H1 (cell line): ENCODE measurements around the gene UBE2E2.

Source experiments
- BRCA1 ChIP-seq: IDR thresholded peaks from 2 replicates; pipeline ENCODE4 v1.6.1; 2012; ENCODE audit warnings: low read depth, low read length, improper control_type of control experiment
- EP300 ChIP-seq, 2 experiments: IDR thresholded peaks; 1 replicate in 1 of 2; 2 replicates in 1 of 2; pipeline ENCODE4 v1.6.1; 2011 to 2012; ENCODE audit warnings: low read depth in 2 of 2, low read length in 2 of 2, mild to moderate bottlenecking in 2 of 2, borderline replicate concordance in 1 of 2, inconsistent platforms in 1 of 2, moderate library complexity in 1 of 2
- HDAC2 ChIP-seq, 2 experiments: fragments of 300-600 bp in 1 of 2; sonication (generic) in 1 of 2; IDR thresholded peaks; 2 replicates each; pipeline ENCODE4 v1.6.1; 2011 to 2012; ENCODE audit warnings: low read depth in 2 of 2, low read length in 2 of 2, mild to moderate bottlenecking in 2 of 2, moderate library complexity in 2 of 2, borderline replicate concordance in 1 of 2, inconsistent platforms in 1 of 2
- POLR2A ChIP-seq, 2 experiments: IDR thresholded peaks; 1 replicate in 1 of 2; 2 replicates in 1 of 2; pipeline ENCODE4 v1.6.1; 2011; ENCODE audit warnings: low read depth in 2 of 2, low read length in 2 of 2, mild to moderate bottlenecking in 2 of 2; ENCODE audit errors: control extremely low read depth in 1 of 2
- RXRA ChIP-seq: IDR thresholded peaks from 2 replicates; pipeline ENCODE4 v1.6.1; 2011; ENCODE audit warnings: low read depth, mild to moderate bottlenecking, low read length, moderate library complexity; ENCODE audit not compliant: insufficient read depth
- ZNF274 ChIP-seq: IDR thresholded peaks from 2 replicates; pipeline ENCODE4 v1.7.0; 2012; ENCODE audit warnings: low read length, borderline replicate concordance; ENCODE audit errors: extremely low read depth
- TF ChIP-seq, protein P1 (sequence below), 3 experiments: IDR thresholded peaks; 1 replicate in 2 of 3; 2 replicates in 1 of 3; pipeline versions ENCODE4 v1.5.1 to v1.6.1; 2011; ENCODE audit warnings: low read length in 3 of 3, mild to moderate bottlenecking in 3 of 3, inconsistent platforms in 2 of 3, low read depth in 1 of 3, moderate library complexity in 1 of 3; ENCODE audit not compliant: insufficient read depth in 1 of 3; ENCODE audit errors: control extremely low read depth in 1 of 3

DNA sequence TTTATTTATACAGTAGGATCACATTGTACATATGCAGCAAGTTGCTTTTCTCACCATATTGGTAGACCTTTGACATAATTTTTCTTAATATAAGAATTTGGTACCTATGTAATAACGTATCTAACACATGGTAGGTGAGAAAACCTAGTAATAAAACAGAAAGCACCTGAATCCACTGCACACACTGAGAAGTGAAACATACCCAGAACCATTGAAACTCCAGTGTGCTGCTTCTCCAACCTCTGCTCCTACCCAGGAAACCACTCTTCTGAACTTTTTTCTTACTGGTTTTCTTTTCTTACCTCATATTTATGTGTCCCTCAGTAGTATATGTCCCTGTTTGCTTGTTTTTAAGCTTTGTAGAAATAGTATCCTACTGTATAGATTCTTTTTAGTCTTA is 293.0 kb downstream of the UBE2E2 start:
- TF ChIP-seq, protein P1, sequence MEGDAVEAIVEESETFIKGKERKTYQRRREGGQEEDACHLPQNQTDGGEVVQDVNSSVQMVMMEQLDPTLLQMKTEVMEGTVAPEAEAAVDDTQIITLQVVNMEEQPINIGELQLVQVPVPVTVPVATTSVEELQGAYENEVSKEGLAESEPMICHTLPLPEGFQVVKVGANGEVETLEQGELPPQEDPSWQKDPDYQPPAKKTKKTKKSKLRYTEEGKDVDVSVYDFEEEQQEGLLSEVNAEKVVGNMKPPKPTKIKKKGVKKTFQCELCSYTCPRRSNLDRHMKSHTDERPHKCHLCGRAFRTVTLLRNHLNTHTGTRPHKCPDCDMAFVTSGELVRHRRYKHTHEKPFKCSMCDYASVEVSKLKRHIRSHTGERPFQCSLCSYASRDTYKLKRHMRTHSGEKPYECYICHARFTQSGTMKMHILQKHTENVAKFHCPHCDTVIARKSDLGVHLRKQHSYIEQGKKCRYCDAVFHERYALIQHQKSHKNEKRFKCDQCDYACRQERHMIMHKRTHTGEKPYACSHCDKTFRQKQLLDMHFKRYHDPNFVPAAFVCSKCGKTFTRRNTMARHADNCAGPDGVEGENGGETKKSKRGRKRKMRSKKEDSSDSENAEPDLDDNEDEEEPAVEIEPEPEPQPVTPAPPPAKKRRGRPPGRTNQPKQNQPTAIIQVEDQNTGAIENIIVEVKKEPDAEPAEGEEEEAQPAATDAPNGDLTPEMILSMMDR (IDR thresholded peaks at IDR 0.05; ENCODE audit: control extremely low read depth in 1 of 3, insufficient read depth in 1 of 3, low read depth in 1 of 3, low read length in 3 of 3) = no peak
- TF ChIP-seq BRCA1 (no peak), EP300 (IDR thresholded peaks at IDR 0.05; ENCODE audit: borderline replicate concordance in 1 of 2, low read depth in 2 of 2, low read length in 2 of 2) (no peak), ZNF274 (no peak), HDAC2 (IDR thresholded peaks at IDR 0.05; ENCODE audit: borderline replicate concordance in 1 of 2, low read depth in 2 of 2, low read length in 2 of 2) (no peak), POLR2A (IDR thresholded peaks at IDR 0.05; ENCODE audit: control extremely low read depth in 1 of 2, low read depth in 2 of 2, low read length in 2 of 2) (no peak), RXRA (no peak)
